Stomach (tissue), 9 donors: ENCODE measurements around the gene DRC1. TPM values are rescaled to one million over a fixed set of nuclear protein-coding genes. Genes with fewer than 3 reads are reported as not detected.

Experiments used
- DNase-seq, 2 donors: peaks; one replicate each; pipeline versions ENCODE4 v3.0.0 to v3.0.0-alpha.2; 2013 to 2019
- H3K27ac ChIP-seq, 5 donors: fragments of 200-600 bp in 4 of 5; sonication (generic) in 4 of 5; one replicate each; pipeline ENCODE4 v1.5.1; 2013 to 2019; ENCODE audit warnings: mild to moderate bottlenecking in 1 of 5, moderate library complexity in 1 of 5
- H3K27me3 ChIP-seq, 3 donors: fragments of 200-600 bp; sonication (generic); one replicate each; pipeline ENCODE4 v1.5.1; 2017 to 2019; ENCODE audit warnings: mixed run types in 1 of 3
- H3K36me3 ChIP-seq, 4 donors: fragments of 200-600 bp; sonication (generic); 1 replicate in 3 of 4; 2 replicates in 1 of 4; pipeline ENCODE4 v1.5.1; 2016 to 2019
- H3K4me1 ChIP-seq, 4 donors: fragments of 200-600 bp; sonication (generic); one replicate each; pipeline ENCODE4 v1.5.1; 2016 to 2019
- H3K4me3 ChIP-seq, 4 donors: fragments of 200-600 bp; sonication (generic) in 3 of 4; one replicate each; pipeline ENCODE4 v1.5.1; 2016 to 2019; ENCODE audit warnings: mild to moderate bottlenecking in 1 of 4
- H3K9me3 ChIP-seq, 4 donors: fragments of 200-600 bp; sonication (generic); one replicate each; pipeline ENCODE4 v1.5.1; 2016 to 2019
- CTCF ChIP-seq, 7 experiments: fragments of 450-650 bp in 4 of 7; fragments of 200-600 bp in 3 of 7; sonication (generic) in 3 of 7; IDR thresholded peaks; one replicate each; pipeline ENCODE4 v1.5.1; 2016 to 2019; ENCODE audit warnings: antibody characterized with exemption in 7 of 7, control low read depth in 2 of 7, mild to moderate bottlenecking in 1 of 7
- EP300 ChIP-seq: sonication (generic); formaldehyde crosslinking; IDR thresholded peaks from one replicate; pipeline ENCODE4 v1.6.1; 2017; ENCODE audit warnings: antibody characterized with exemption
- POLR2A ChIP-seq, 4 donors: fragments of 450-650 bp; IDR thresholded peaks; one replicate each; pipeline ENCODE4 v1.6.1; 2016; ENCODE audit warnings: antibody characterized with exemption in 4 of 4, control low read depth in 2 of 4, mild to moderate bottlenecking in 1 of 4, moderate library complexity in 1 of 4
- POLR2AphosphoS5 ChIP-seq, 3 donors: sonication (generic); formaldehyde crosslinking; IDR thresholded peaks; one replicate each; pipeline ENCODE4 v1.6.1; 2016; ENCODE audit warnings: antibody characterized with exemption in 3 of 3
- WGBS, 5 donors: extraction: QIAGEN DNeasy Blood & Tissue Kit in 3 of 5; methylation state at CpG; one replicate each; pipeline versions ENCODE4 v1.1.5 to v1.1.7; 2013 to 2018; 5-methylcytosine and 5-hydroxymethylcytosine counted together
- intact Hi-C: fragments of 100-400 bp; cut with DNase I; formaldehyde crosslinking; loops from one replicate; pipeline ENCODE4 v1.15.1; 2023; ENCODE audit warnings: low total_unique reads
- polyA plus RNA-seq, 3 donors: library from polyadenylated mRNA; stranded (reverse); fragments of 200-250 nt; gene quantifications; one replicate each; pipeline ENCODE4 v1.2.3, GENCODE V29; 2013
- total RNA-seq, 5 donors: library from RNA; depleted of rRNA; stranded (reverse); fragments of >200 nt; gene quantifications; one replicate each; pipeline versions ENCODE4 v1.1.0 to v1.2.3, GENCODE V29; 2014 to 2016
- donor health status: healthy with polysubstance abuse.
- donor health status: Bipolar disorder and iron deficiency.
- donor health status: healthy.

DRC1 gene
- total and polyA plus RNA-seq, 8 donors = 2.2 TPM; not detected in 7

GRCh38 chr2:26382564-26382963 lies 19.2 kb upstream of the DRC1 start:
- no peaks in the 10 kb centered on the region for H3K4me1 ChIP-seq
- no peaks in the 10 kb centered on the region for H3K27me3 ChIP-seq
- H3K9me3 ChIP-seq = no peaks in the 10 kb centered on the region
- intact Hi-C loops = no loop called here
- no peak overlapping the region for H3K27ac ChIP-seq
- DNase-seq = no peak
- no peak for TF ChIP-seq POLR2A (IDR thresholded peaks at IDR 0.05)
- TF ChIP-seq CTCF (IDR thresholded peaks at IDR 0.05) = no peak
- no peak for TF ChIP-seq EP300
- TF ChIP-seq POLR2AphosphoS5 (IDR thresholded peaks at IDR 0.05) = no peak
- H3K36me3 ChIP-seq = peaks cover 4 to 61% (median 49%) of the 10 kb centered on the region in 4 donors
- H3K4me3 ChIP-seq = no peak overlapping the region
- WGBS, 5 donors = 90 to 97% (median 96%) methylated on average over 3 of the region's 3 CpGs

DNA sequence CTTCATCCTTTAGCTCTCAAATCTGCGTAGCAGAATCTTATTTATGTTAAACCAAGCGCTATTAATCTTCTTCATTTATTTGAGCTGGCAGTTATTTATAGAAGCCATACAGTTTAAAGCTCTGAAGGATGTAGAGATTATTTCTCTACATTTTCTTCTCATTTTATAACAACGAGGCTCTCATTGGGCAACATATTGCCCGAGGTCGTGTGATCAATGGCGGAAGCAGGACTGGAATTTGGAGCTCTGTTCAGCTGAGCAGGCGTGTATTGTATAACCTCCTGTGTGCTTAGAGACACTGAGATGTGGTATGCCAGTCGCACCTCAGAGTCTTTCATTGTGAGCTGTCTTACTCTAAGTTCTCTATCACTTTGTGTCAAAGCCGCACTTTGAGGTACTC lies 17.5 kb upstream of the DRC1 start:
- TF ChIP-seq CTCF (IDR thresholded peaks at IDR 0.05) = no peak
- no peak for TF ChIP-seq EP300
- WGBS, 5 donors = 78 to 91% (median 85%) methylated on average over 9 of the region's 9 CpGs
- no peaks in the 10 kb centered on the region for H3K27me3 ChIP-seq
- H3K4me3 ChIP-seq = no peak overlapping the region
- DNase-seq = no peak
- no peak overlapping the region for H3K27ac ChIP-seq
- intact Hi-C loops = no loop called here
- H3K9me3 ChIP-seq = no peaks in the 10 kb centered on the region
- peaks cover 7 to 64% (median 58%) of the 10 kb centered on the region in 4 donors for H3K36me3 ChIP-seq
- no peaks in the 10 kb centered on the region for H3K4me1 ChIP-seq

- Histone ChIP-seq H3K27me3 (no peaks in the 10 kb centered on the region), H3K36me3 (peaks cover 9 to 67% (median 62%) of the 10 kb centered on the region in 4 donors)
- intact Hi-C loops = no loop called here
These were observed 17.1 kb upstream of the DRC1 start for GRCh38 chr2:26384597-26384996.

GRCh38 chr2:26387189-26387588 lies 14.5 kb upstream of the DRC1 start:
- H3K9me3 ChIP-seq = no peaks in the 10 kb centered on the region
- intact Hi-C loops = no loop called here
- 93 to 99% (median 97%) methylated on average over 4 of the region's 4 CpGs for WGBS, 5 donors
- H3K27me3 ChIP-seq = no peaks in the 10 kb centered on the region
- TF ChIP-seq EP300 = no peak
- TF ChIP-seq POLR2A (IDR thresholded peaks at IDR 0.05) = no peak
- no peak for TF ChIP-seq CTCF (IDR thresholded peaks at IDR 0.05)
- TF ChIP-seq POLR2AphosphoS5 (IDR thresholded peaks at IDR 0.05) = no peak
- peaks cover 9 to 84% (median 73%) of the 10 kb centered on the region in 4 donors for H3K36me3 ChIP-seq
- no peak overlapping the region for H3K4me3 ChIP-seq
- H3K4me1 ChIP-seq = no peaks in the 10 kb centered on the region
- no peak for DNase-seq
- no peak overlapping the region for H3K27ac ChIP-seq

More at GRCh38 chr2:26384597-26384996, 17.1 kb upstream of the DRC1 start:
- TF ChIP-seq EP300 (no peak), POLR2AphosphoS5 (IDR thresholded peaks at IDR 0.05) (no peak), CTCF (IDR thresholded peaks at IDR 0.05) (no peak), POLR2A (IDR thresholded peaks at IDR 0.05) (no peak)
- DNase-seq = no peak
- no peak overlapping the region for H3K27ac ChIP-seq
- H3K4me1 ChIP-seq = no peaks in the 10 kb centered on the region
- H3K4me3 ChIP-seq = no peak overlapping the region
- no peaks in the 10 kb centered on the region for H3K9me3 ChIP-seq
